GM23248 (cell line): ENCODE data around the gene CASP3.

Experiments used
- EZH2 ChIP-seq: fragments of 200-600 bp; sonication (generic); IDR thresholded peaks from 2 replicates; pipeline ENCODE4 v1.6.1; 2018; ENCODE audit warnings: antibody characterized with exemption, mild to moderate bottlenecking; ENCODE audit not compliant: insufficient read depth, poor library complexity, severe bottlenecking
- EZH2phosphoT487 ChIP-seq: fragments of 200-600 bp; sonication (generic); IDR thresholded peaks from 2 replicates; pipeline ENCODE4 v1.6.1; 2018; ENCODE audit warnings: antibody characterized with exemption, moderate library complexity, mild to moderate bottlenecking, low read depth; ENCODE audit not compliant: insufficient read depth

DNA sequence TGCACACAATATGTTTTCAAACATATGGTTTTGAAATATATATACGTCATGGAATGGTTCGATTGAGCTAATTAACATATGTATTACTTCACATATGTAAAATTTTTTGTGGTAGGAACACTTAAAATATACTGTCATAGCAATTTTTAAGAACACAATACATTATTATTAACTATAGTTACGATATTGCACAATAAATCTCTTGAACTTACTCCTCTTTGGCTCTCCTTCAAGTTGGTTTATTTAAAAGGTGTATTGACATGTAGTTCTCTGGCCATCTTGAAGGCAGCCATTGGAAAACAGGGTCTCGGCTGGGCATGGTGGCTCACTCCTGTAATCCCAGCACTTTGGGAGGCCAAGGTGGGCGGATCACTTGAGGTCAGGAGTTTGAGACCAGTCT lies 53.8 kb downstream of the CASP3 start:
- TF ChIP-seq EZH2, result no peak
- TF ChIP-seq EZH2phosphoT487, result no peak
